Measurements from ENCODE around the gene RNASEL. TPM values are rescaled to one million over a fixed set of nuclear protein-coding genes. Genes with fewer than 3 reads are reported as not detected.

The RNASEL gene
- total and polyA plus RNA-seq, 2 of the 4 experiments (the other 2 are of a cell fraction): 2.5 to 6.5 TPM

GRCh38 chr1:182614796-182615454 is 25.9 kb upstream of the RNASEL start (continued):
- TF ChIP-seq ELK1 (IDR thresholded peaks at IDR 0.05; ENCODE audit: borderline replicate concordance, low read depth, low read length) (no peak), MAFK (IDR thresholded peaks at IDR 0.05; ENCODE audit: low read depth, low read length) (no peak), POLR2A (IDR thresholded peaks at IDR 0.05; ENCODE audit: low read depth, low read length) (no peak; the same call in 1 of the 2 replicates), FOS (IDR thresholded peaks at IDR 0.05; ENCODE audit: low read depth, low read length) (no peak), RFX5 (IDR thresholded peaks at IDR 0.05; ENCODE audit: low read depth, low read length) (no peak), USF2 (IDR thresholded peaks at IDR 0.05; ENCODE audit: low read depth, low read length) (peak; percentile 36; the same call in 1 of the 2 replicates)
